GM12878 (cell line): ENCODE measurements around the gene RAD51B. TPM values are rescaled to one million over a fixed set of nuclear protein-coding genes. Genes with fewer than 3 reads are reported as not detected.

Experiments
- ATF7 ChIP-seq: fragments of 450-650 bp; IDR thresholded peaks from 2 replicates; pipeline ENCODE4 v1.6.1; 2016; ENCODE audit warnings: low read depth, mild to moderate bottlenecking
- BRCA1 ChIP-seq: IDR thresholded peaks from 2 replicates; pipeline ENCODE4 v1.6.1; 2011; ENCODE audit warnings: low read depth, low read length, improper control_type of control experiment
- HDAC6 ChIP-seq: fragments of 200-600 bp; sonication (generic); IDR thresholded peaks from one replicate; pipeline ENCODE4 v1.8.0; 2017; ENCODE audit warnings: antibody characterized with exemption; ENCODE audit not compliant: unreplicated experiment
- IKZF1 ChIP-seq: fragments of 450-650 bp; conservative IDR thresholded peaks from 2 replicates; pipeline ENCODE4 v1.6.1; 2017; ENCODE audit warnings: antibody characterized with exemption, mild to moderate bottlenecking
- JUNB ChIP-seq: IDR thresholded peaks from 2 replicates; pipeline ENCODE4 v1.6.1; 2016; ENCODE audit warnings: antibody characterized with exemption, mild to moderate bottlenecking
- NR2F1 ChIP-seq: fragments of 450-650 bp; conservative IDR thresholded peaks from 2 replicates; pipeline ENCODE4 v1.6.1; 2017; ENCODE audit warnings: mild to moderate bottlenecking
- SREBF1 ChIP-seq: IDR thresholded peaks from 2 replicates; pipeline ENCODE4 v1.6.1; 2012; ENCODE audit warnings: mild to moderate bottlenecking, low read length
- TBL1XR1 ChIP-seq: IDR thresholded peaks from 2 replicates; pipeline ENCODE4 v1.6.1; 2012; ENCODE audit warnings: low read depth, low read length, improper control_type of control experiment
- polyA plus RNA-seq, 11 experiments: library from polyadenylated mRNA; depleted of rRNA in 4 of 11; unstranded in 6 of 11; stranded (reverse) in 5 of 11; fragments of >200 nt; fragmentation: Nextera tagmentation in 4 of 11; fragmentation: Illumina TruSeq in 1 of 11; extraction: Ambion mirVana in 4 of 11; extraction: Trizol in 1 of 11; gene quantifications; 1 replicate in 1 of 11; 2 replicates in 10 of 11; pipeline versions ENCODE4 v1.2.1 to v1.2.3, GENCODE V29; 2011 to 2016; ENCODE audit warnings: inconsistent platforms in 2 of 11, missing spikeins in 2 of 11, low read depth in 1 of 11
- total RNA-seq, 4 experiments: library from RNA; depleted of rRNA in 3 of 4; stranded (reverse); fragments of >200 nt in 3 of 4; fragmentation: Illumina TruSeq in 1 of 4; extraction: Trizol in 1 of 4; gene quantifications; 2 replicates each; pipeline versions ENCODE4 v1.2.1 to v1.2.3, GENCODE V29; 2013 to 2021
- TF ChIP-seq, protein P1 (sequence below): IDR thresholded peaks from 2 replicates; pipeline ENCODE4 v1.6.1; 2011; ENCODE audit warnings: borderline replicate concordance, low read depth, mild to moderate bottlenecking, moderate library complexity, low read length; ENCODE audit not compliant: insufficient read depth, poor library complexity, severe bottlenecking
- TF ChIP-seq, protein P2 (sequence below): fragments of 450-650 bp; IDR thresholded peaks from 2 replicates; pipeline ENCODE4 v1.6.1; 2017; ENCODE audit warnings: antibody characterized with exemption, mild to moderate bottlenecking, moderate library complexity
- TF ChIP-seq, protein P3 (sequence below): fragments of 450-650 bp; IDR thresholded peaks from 2 replicates; pipeline ENCODE4 v1.6.1; 2017; ENCODE audit warnings: borderline replicate concordance
- TF ChIP-seq, protein P4 (sequence below): fragments of 150-350 bp; IDR thresholded peaks from 2 replicates; pipeline ENCODE4 v1.6.1; 2016; ENCODE audit warnings: low read depth, low read length

Gene RAD51B
- total and polyA plus RNA-seq, 10 of the 15 experiments (the other 5 are each of a cell fraction or from before 2014, with no cell fraction given): 9.8 to 26.8 (median 21.3) TPM

DNA sequence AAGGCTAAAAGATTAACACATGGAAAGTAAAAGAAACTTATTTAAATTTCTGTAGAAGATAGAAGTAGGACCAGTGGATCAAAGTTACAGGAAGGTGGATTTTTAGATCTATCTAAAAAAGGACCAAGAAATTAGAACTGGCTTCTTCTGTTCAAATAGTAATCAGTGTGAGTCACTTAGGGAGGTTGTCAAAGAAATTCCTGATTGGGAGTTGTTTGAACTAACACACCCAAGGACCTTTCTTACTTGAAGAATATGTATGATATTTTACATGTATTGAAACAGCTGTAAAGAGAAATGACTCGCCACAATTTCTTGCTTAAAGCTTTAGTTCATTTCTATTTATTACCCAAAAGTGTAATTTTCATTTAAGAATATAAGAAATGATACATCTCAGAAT is 256.9 kb downstream of the RAD51B start (continued):
- TF ChIP-seq, protein P1, sequence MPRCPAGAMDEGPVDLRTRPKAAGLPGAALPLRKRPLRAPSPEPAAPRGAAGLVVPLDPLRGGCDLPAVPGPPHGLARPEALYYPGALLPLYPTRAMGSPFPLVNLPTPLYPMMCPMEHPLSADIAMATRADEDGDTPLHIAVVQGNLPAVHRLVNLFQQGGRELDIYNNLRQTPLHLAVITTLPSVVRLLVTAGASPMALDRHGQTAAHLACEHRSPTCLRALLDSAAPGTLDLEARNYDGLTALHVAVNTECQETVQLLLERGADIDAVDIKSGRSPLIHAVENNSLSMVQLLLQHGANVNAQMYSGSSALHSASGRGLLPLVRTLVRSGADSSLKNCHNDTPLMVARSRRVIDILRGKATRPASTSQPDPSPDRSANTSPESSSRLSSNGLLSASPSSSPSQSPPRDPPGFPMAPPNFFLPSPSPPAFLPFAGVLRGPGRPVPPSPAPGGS: no peak
- TF ChIP-seq, protein P2, sequence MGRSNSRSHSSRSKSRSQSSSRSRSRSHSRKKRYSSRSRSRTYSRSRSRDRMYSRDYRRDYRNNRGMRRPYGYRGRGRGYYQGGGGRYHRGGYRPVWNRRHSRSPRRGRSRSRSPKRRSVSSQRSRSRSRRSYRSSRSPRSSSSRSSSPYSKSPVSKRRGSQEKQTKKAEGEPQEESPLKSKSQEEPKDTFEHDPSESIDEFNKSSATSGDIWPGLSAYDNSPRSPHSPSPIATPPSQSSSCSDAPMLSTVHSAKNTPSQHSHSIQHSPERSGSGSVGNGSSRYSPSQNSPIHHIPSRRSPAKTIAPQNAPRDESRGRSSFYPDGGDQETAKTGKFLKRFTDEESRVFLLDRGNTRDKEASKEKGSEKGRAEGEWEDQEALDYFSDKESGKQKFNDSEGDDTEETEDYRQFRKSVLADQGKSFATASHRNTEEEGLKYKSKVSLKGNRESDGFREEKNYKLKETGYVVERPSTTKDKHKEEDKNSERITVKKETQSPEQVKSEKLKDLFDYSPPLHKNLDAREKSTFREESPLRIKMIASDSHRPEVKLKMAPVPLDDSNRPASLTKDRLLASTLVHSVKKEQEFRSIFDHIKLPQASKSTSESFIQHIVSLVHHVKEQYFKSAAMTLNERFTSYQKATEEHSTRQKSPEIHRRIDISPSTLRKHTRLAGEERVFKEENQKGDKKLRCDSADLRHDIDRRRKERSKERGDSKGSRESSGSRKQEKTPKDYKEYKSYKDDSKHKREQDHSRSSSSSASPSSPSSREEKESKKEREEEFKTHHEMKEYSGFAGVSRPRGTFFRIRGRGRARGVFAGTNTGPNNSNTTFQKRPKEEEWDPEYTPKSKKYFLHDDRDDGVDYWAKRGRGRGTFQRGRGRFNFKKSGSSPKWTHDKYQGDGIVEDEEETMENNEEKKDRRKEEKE: no peak
- TF ChIP-seq BRCA1: no peak
- TF ChIP-seq IKZF1: no peak
- no peak for TF ChIP-seq HDAC6
- TF ChIP-seq JUNB: no peak
- TF ChIP-seq SREBF1: no peak
- TF ChIP-seq ATF7: no peak
- no peak for TF ChIP-seq NR2F1
- TF ChIP-seq, protein P3, sequence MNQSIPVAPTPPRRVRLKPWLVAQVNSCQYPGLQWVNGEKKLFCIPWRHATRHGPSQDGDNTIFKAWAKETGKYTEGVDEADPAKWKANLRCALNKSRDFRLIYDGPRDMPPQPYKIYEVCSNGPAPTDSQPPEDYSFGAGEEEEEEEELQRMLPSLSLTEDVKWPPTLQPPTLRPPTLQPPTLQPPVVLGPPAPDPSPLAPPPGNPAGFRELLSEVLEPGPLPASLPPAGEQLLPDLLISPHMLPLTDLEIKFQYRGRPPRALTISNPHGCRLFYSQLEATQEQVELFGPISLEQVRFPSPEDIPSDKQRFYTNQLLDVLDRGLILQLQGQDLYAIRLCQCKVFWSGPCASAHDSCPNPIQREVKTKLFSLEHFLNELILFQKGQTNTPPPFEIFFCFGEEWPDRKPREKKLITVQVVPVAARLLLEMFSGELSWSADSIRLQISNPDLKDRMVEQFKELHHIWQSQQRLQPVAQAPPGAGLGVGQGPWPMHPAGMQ: no peak
- TF ChIP-seq, protein P4, sequence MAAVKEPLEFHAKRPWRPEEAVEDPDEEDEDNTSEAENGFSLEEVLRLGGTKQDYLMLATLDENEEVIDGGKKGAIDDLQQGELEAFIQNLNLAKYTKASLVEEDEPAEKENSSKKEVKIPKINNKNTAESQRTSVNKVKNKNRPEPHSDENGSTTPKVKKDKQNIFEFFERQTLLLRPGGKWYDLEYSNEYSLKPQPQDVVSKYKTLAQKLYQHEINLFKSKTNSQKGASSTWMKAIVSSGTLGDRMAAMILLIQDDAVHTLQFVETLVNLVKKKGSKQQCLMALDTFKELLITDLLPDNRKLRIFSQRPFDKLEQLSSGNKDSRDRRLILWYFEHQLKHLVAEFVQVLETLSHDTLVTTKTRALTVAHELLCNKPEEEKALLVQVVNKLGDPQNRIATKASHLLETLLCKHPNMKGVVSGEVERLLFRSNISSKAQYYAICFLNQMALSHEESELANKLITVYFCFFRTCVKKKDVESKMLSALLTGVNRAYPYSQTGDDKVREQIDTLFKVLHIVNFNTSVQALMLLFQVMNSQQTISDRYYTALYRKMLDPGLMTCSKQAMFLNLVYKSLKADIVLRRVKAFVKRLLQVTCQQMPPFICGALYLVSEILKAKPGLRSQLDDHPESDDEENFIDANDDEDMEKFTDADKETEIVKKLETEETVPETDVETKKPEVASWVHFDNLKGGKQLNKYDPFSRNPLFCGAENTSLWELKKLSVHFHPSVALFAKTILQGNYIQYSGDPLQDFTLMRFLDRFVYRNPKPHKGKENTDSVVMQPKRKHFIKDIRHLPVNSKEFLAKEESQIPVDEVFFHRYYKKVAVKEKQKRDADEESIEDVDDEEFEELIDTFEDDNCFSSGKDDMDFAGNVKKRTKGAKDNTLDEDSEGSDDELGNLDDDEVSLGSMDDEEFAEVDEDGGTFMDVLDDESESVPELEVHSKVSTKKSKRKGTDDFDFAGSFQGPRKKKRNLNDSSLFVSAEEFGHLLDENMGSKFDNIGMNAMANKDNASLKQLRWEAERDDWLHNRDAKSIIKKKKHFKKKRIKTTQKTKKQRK: no peak
- TF ChIP-seq TBL1XR1: no peak
